ENCODE measurements around the gene NPEPL1. TPM values are rescaled to one million over a fixed set of nuclear protein-coding genes. Genes with fewer than 3 reads are reported as not detected.

The NPEPL1 gene
- total RNA-seq, 2 donors from 2014 or later, result 12.2 to 14.1 TPM

GRCh38 chr20:58666702-58667101 is 25.9 kb upstream of the NPEPL1 start:
- H3K9me3 ChIP-seq, result no peaks in the 10 kb centered on the region
- no peak overlapping the region for H3K27ac ChIP-seq
- peaks cover 0 to 5% of the 10 kb centered on the region in 2 donors for H3K4me1 ChIP-seq
- H3K4me3 ChIP-seq, result no peak overlapping the region
- DNase-seq (ENCODE audit: low spot score), result no peak
- H3K36me3 ChIP-seq, result peaks cover 33% of the 10 kb centered on the region
- H3K27me3 ChIP-seq, result no peaks in the 10 kb centered on the region
- TF ChIP-seq CTCF (IDR thresholded peaks at IDR 0.05), result no peak

- no peak overlapping the region for H3K27ac ChIP-seq
- no peak overlapping the region for H3K4me3 ChIP-seq
- H3K27me3 ChIP-seq, result no peaks in the 10 kb centered on the region
- H3K36me3 ChIP-seq, result peaks cover 36% of the 10 kb centered on the region
- H3K4me1 ChIP-seq, result no peaks in the 10 kb centered on the region
- no peak for DNase-seq (ENCODE audit: low spot score)
- no peak for TF ChIP-seq CTCF (IDR thresholded peaks at IDR 0.05)
- H3K9me3 ChIP-seq, result no peaks in the 10 kb centered on the region
Observed at GRCh38 chr20:58667975-58668374, 24.6 kb upstream of the NPEPL1 start.

- Histone ChIP-seq H3K36me3 (peaks cover 44% of the 10 kb centered on the region), H3K4me1 (no peaks in the 10 kb centered on the region)
Observed at GRCh38 chr20:58668901-58669286, 23.7 kb upstream of the NPEPL1 start.

GRCh38 chr20:58669287-58670006 is 23.2 kb upstream of the NPEPL1 start:
- Histone ChIP-seq H3K36me3 (peaks cover 50% of the 10 kb centered on the region), H3K27ac (no peak overlapping the region), H3K27me3 (no peaks in the 10 kb centered on the region), H3K9me3 (no peaks in the 10 kb centered on the region), H3K4me3 (no peak overlapping the region), H3K4me1 (no peaks in the 10 kb centered on the region)
- no peak for DNase-seq (ENCODE audit: low spot score)
- TF ChIP-seq CTCF (IDR thresholded peaks at IDR 0.05), result no peak

More at GRCh38 chr20:58668901-58669286, 23.7 kb upstream of the NPEPL1 start:
- Histone ChIP-seq H3K27ac (no peak overlapping the region), H3K27me3 (no peaks in the 10 kb centered on the region), H3K9me3 (no peaks in the 10 kb centered on the region), H3K4me3 (no peak overlapping the region)
- TF ChIP-seq CTCF (IDR thresholded peaks at IDR 0.05), result no peak
- DNase-seq (ENCODE audit: low spot score), result no peak

- H3K27me3 ChIP-seq, result no peaks in the 10 kb centered on the region
- H3K27ac ChIP-seq, result no peak overlapping the region
- H3K4me1 ChIP-seq, result no peaks in the 10 kb centered on the region
- peaks cover 56% of the 10 kb centered on the region for H3K36me3 ChIP-seq
- no peaks in the 10 kb centered on the region for H3K9me3 ChIP-seq
- no peak for DNase-seq (ENCODE audit: low spot score)
- TF ChIP-seq CTCF (IDR thresholded peaks at IDR 0.05), result no peak
- H3K4me3 ChIP-seq, result no peak overlapping the region
Observed at GRCh38 chr20:58670102-58670501, 22.5 kb upstream of the NPEPL1 start.

GRCh38 chr20:58670659-58671058 is 21.9 kb upstream of the NPEPL1 start:
- no peaks in the 10 kb centered on the region for H3K4me1 ChIP-seq
- peaks cover 62% of the 10 kb centered on the region for H3K36me3 ChIP-seq
- no peak overlapping the region for H3K27ac ChIP-seq
- H3K27me3 ChIP-seq, result no peaks in the 10 kb centered on the region
- H3K9me3 ChIP-seq, result no peaks in the 10 kb centered on the region
- DNase-seq (ENCODE audit: low spot score), result no peak
- H3K4me3 ChIP-seq, result no peak overlapping the region
- TF ChIP-seq CTCF (IDR thresholded peaks at IDR 0.05), result no peak

All from right atrium auricular region (tissue), 2 donors.